Spleen (tissue), 11 donors: ENCODE data around the gene CRHR2. TPM values are rescaled to one million over a fixed set of nuclear protein-coding genes. Genes with fewer than 3 reads are reported as not detected.

Experiments
- DNase-seq: peaks from one replicate; pipeline ENCODE4 v3.0.0-alpha.2; 2020
- H3K27ac ChIP-seq, 8 donors: fragments of 200-600 bp; sonication (generic) in 7 of 8; 1 replicate in 4 of 8; 2 replicates in 4 of 8; pipeline versions ENCODE4 v1.5.0 to v1.8.0; 2016 to 2021; ENCODE audit warnings: inconsistent platforms in 4 of 8, mild to moderate bottlenecking in 4 of 8, moderate library complexity in 1 of 8
- H3K27me3 ChIP-seq, 7 donors: fragments of 200-600 bp; sonication (generic) in 6 of 7; replicated peaks in 1 of 7; 1 replicate in 4 of 7; 2 replicates in 3 of 7; pipeline versions ENCODE4 v1.5.0 to v1.8.0; 2016 to 2021; ENCODE audit warnings: inconsistent platforms in 3 of 7, mild to moderate bottlenecking in 1 of 7
- H3K36me3 ChIP-seq, 6 donors: fragments of 200-600 bp; sonication (generic) in 5 of 6; 1 replicate in 4 of 6; 2 replicates in 2 of 6; pipeline versions ENCODE4 v1.5.0 to v1.8.0; 2016 to 2021; ENCODE audit warnings: inconsistent platforms in 2 of 6
- H3K4me1 ChIP-seq, 6 donors: fragments of 200-600 bp; sonication (generic) in 5 of 6; 1 replicate in 3 of 6; 2 replicates in 3 of 6; pipeline versions ENCODE4 v1.5.0 to v1.8.0; 2016 to 2021; ENCODE audit warnings: inconsistent platforms in 3 of 6
- H3K4me3 ChIP-seq, 8 donors: fragments of 200-600 bp; sonication (generic) in 7 of 8; 1 replicate in 4 of 8; 2 replicates in 4 of 8; pipeline versions ENCODE4 v1.5.0 to v1.8.0; 2016 to 2021; ENCODE audit warnings: inconsistent platforms in 4 of 8, mild to moderate bottlenecking in 4 of 8, moderate library complexity in 2 of 8
- H3K9me3 ChIP-seq, 8 donors: fragments of 200-600 bp; sonication (generic) in 7 of 8; 1 replicate in 4 of 8; 2 replicates in 4 of 8; pipeline versions ENCODE4 v1.5.0 to v1.8.0; 2016 to 2021; ENCODE audit warnings: inconsistent platforms in 4 of 8
- CTCF ChIP-seq, 11 experiments: fragments of 200-600 bp in 7 of 11; fragments of 450-650 bp in 4 of 11; sonication (generic) in 4 of 11; IDR thresholded peaks in 8 of 11; conservative IDR thresholded peaks in 3 of 11; 1 replicate in 7 of 11; 2 replicates in 4 of 11; pipeline versions ENCODE4 v1.4.0 to v1.8.0; 2016 to 2021; ENCODE audit warnings: antibody characterized with exemption in 11 of 11, inconsistent platforms in 4 of 11, mild to moderate bottlenecking in 1 of 11
- POLR2A ChIP-seq, 3 donors: fragments of 450-650 bp; IDR thresholded peaks; one replicate each; pipeline ENCODE4 v1.5.1; 2017; ENCODE audit warnings: antibody characterized with exemption in 3 of 3, mild to moderate bottlenecking in 1 of 3
- POLR2AphosphoS5 ChIP-seq, 3 donors: sonication (generic); formaldehyde crosslinking; IDR thresholded peaks; one replicate each; pipeline ENCODE4 v1.5.1; 2017; ENCODE audit warnings: antibody characterized with exemption in 3 of 3
- WGBS, 5 donors: extraction: QIAGEN DNeasy Blood & Tissue Kit in 3 of 5; methylation state at CpG; one replicate each; pipeline versions ENCODE4 v1.1.5 to v1.1.7; 2013 to 2018; 5-methylcytosine and 5-hydroxymethylcytosine counted together
- intact Hi-C: fragments of 100-400 bp; cut with DNase I; formaldehyde crosslinking; loops from one replicate; pipeline ENCODE4 v1.15.0; 2023; ENCODE audit warnings: low total_unique reads
- polyA plus RNA-seq, 3 donors: library from polyadenylated mRNA; stranded (reverse); fragments of 200-250 nt; gene quantifications; one replicate each; pipeline ENCODE4 v1.2.1, GENCODE V29; 2013
- total RNA-seq, 7 donors: library from RNA; depleted of rRNA in 3 of 7; stranded (reverse); fragments of >200 nt in 3 of 7; fragmentation: NEBNext Ultra II Directional in 4 of 7; extraction: Animal tissue kit (Norgen Biotek cat#: 25700) in 4 of 7; gene quantifications; one replicate each; pipeline versions ENCODE4 v1.1.0 to v1.2.1, GENCODE V29; 2016 to 2021
- donor health status: healthy with polysubstance abuse.
- donor health status: DM: no; HTN: no; CAD: no; lungs with moderate emphysema.
- donor health status: DM: no; HTN: no; CAD: no.
- donor health status: Bipolar disorder and iron deficiency.
- donor health status: healthy.
- donor health status: DM: no; HTN: no; CAD: no.
- donor health status: DM: yes; HTN: yes; CAD: no.

Gene CRHR2
- total and polyA plus RNA-seq, 10 donors: not detected

- intact Hi-C loops: no loop called here
- DNase-seq: peak; percentile 36
- Histone ChIP-seq H3K27me3 (peaks cover 0 to 13% (median 0%) of the 10 kb centered on the region in 7 donors), H3K4me1 (no peaks in the 10 kb centered on the region), H3K27ac (no peak overlapping the region), H3K4me3 (no peak overlapping the region), H3K9me3 (no peaks in the 10 kb centered on the region), H3K36me3 (no peaks in the 10 kb centered on the region)
- TF ChIP-seq CTCF (IDR thresholded peaks at IDR 0.05 in 8 of 11, conservative IDR thresholded peaks at IDR 0.05 in 3 of 11): no peak
- no peak for TF ChIP-seq POLR2A (IDR thresholded peaks at IDR 0.05)
- no peak for TF ChIP-seq POLR2AphosphoS5 (IDR thresholded peaks at IDR 0.05)
- 82 to 93% (median 87%) methylated on average over 7 to 8 of the region's 8 CpGs for WGBS, 5 donors
Observed at GRCh38 chr7:30705008-30705407, 22.8 kb upstream of the CRHR2 start.

- intact Hi-C loops: no loop called here
- no peak overlapping the region for H3K4me3 ChIP-seq
- no peaks in the 10 kb centered on the region for H3K36me3 ChIP-seq
- H3K9me3 ChIP-seq: no peaks in the 10 kb centered on the region
- no peak for DNase-seq
- peaks cover 0 to 25% (median 0%) of the 10 kb centered on the region in 7 donors for H3K27me3 ChIP-seq
- 79 to 91% (median 81%) methylated on average over 4 of the region's 4 CpGs for WGBS, 5 donors
- TF ChIP-seq POLR2A (IDR thresholded peaks at IDR 0.05) (no peak), CTCF (IDR thresholded peaks at IDR 0.05 in 8 of 11, conservative IDR thresholded peaks at IDR 0.05 in 3 of 11) (no peak), POLR2AphosphoS5 (IDR thresholded peaks at IDR 0.05) (no peak)
- no peak overlapping the region for H3K27ac ChIP-seq
- no peaks in the 10 kb centered on the region for H3K4me1 ChIP-seq
Observed at GRCh38 chr7:30703756-30704155, 21.5 kb upstream of the CRHR2 start.

GRCh38 chr7:30702200-30702599 is 19.9 kb upstream of the CRHR2 start:
- Histone ChIP-seq H3K4me1 (no peaks in the 10 kb centered on the region), H3K4me3 (no peak overlapping the region), H3K9me3 (no peaks in the 10 kb centered on the region), H3K27me3 (peaks cover 0 to 26% (median 0%) of the 10 kb centered on the region in 7 donors), H3K36me3 (no peaks in the 10 kb centered on the region), H3K27ac (no peak overlapping the region)
- peak in 3 of 11 experiments; percentile 10 to 36 (median 18) for TF ChIP-seq CTCF (IDR thresholded peaks at IDR 0.05 in 8 of 11, conservative IDR thresholded peaks at IDR 0.05 in 3 of 11)
- no peak for TF ChIP-seq POLR2AphosphoS5 (IDR thresholded peaks at IDR 0.05)
- DNase-seq: peak; percentile 43
- WGBS, 5 donors: 71 to 100% (median 82%) methylated on average over 1 of the region's 1 CpG
- intact Hi-C loops: no loop called here

GRCh38 chr7:30700941-30701340 is 18.7 kb upstream of the CRHR2 start:
- Histone ChIP-seq H3K27me3 (peaks cover 0 to 26% (median 0%) of the 10 kb centered on the region in 7 donors), H3K9me3 (no peaks in the 10 kb centered on the region), H3K4me3 (no peak overlapping the region), H3K27ac (no peak overlapping the region), H3K4me1 (no peaks in the 10 kb centered on the region), H3K36me3 (no peaks in the 10 kb centered on the region)
- DNase-seq: peak; percentile 24
- TF ChIP-seq POLR2A (IDR thresholded peaks at IDR 0.05): no peak
- TF ChIP-seq POLR2AphosphoS5 (IDR thresholded peaks at IDR 0.05): no peak
- no peak for TF ChIP-seq CTCF (IDR thresholded peaks at IDR 0.05 in 8 of 11, conservative IDR thresholded peaks at IDR 0.05 in 3 of 11)
- intact Hi-C loops: no loop called here
- 75 to 77% (median 75%) methylated on average over 3 of the region's 3 CpGs for WGBS, 5 donors
